HG03025 (cell line): Measurements from ENCODE around the gene SSPN.
"Not testable (repeated sequence)": the region's sequence is repeated elsewhere in the genome, so short reads cannot be mapped to it uniquely, and the experiment has no call there.

ENCODE experiments used
- ATAC-seq: cut with Tn5 transposase; IDR thresholded peaks from one replicate; pipeline ENCODE4 v1.9.1; 2021; ENCODE audit warnings: mild to moderate bottlenecking, moderate library complexity; ENCODE audit not compliant: unreplicated experiment, low FRiP score

SSPN gene

DNA sequence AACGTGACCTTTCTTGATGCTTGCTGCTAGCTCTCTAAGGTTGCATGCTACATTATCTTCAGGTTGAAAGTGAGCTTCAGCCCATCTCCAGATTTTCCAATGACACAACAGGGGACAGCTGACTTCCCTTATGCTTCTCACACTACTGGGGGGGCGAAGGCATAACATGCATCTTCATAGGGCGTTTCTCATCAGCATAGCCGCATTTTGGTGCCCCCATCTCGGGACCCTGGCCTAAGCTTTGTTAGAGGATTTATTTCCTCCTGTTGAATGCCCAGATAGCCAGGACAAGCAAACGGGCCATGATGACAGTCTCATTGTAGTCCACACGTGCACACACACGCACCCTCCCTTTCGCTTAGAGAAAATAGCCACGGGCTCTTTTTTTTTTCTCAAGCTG lies 30.7 kb downstream of the SSPN start:
- ATAC-seq, result no peak

DNA sequence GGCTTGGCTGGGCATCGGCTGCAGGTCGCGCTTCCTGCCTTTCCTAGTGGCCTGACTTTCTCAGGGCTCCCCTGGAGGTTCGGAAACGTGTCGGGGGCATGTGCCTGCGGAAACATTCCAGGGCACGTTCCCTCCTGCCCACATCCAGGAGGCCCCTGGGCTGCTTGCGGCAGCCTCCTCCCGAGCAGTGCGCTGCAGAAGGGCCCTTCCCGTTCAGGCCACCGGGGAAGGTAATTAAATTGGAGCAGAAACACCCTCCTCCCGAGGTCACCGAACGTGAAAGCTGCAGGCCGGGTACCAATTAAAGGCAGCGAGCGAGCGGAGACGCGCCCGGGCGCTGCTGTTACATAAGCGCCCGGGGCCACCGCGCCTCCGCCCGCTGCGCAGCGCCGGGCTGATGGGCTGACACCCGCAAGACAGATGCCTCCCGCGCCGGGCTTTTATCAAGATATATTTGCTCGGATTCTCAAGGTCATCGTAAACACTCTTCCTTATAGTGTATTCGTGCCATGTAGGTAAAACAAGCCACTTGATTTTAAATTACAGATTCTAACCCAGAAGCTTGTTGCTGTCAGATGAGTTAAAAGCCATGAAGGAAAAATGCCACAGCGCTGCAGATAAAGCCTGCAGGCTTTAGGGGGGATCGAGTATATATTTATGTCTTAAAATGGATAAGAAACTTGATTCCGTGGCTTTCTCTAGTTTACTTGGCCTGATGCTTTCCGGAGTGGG lies 31.4 kb downstream of the SSPN start:
- ATAC-seq, result no peak

- no peak for ATAC-seq
Measured at GRCh38 chr12:26227361-26227745, 32.0 kb downstream of the SSPN start.

DNA sequence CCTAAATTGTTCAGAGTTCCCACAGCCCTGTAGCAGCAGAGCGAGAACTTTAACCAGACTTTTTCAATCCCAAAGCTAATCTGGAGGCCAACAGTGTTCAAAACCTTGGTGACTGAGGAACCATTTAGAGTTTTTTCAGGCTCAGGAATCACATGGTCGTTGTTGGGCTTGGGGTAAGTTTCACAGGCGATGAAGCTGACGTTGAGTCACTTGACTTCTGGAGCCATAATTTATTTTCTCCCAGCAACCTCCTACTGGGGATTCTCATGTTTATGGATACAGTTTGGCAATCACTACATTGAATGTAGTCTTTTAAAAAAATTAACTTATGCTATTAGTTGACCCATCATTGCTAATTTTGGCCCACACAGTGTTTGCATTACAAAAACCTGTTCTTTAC lies 34.5 kb downstream of the SSPN start:
- no peak for ATAC-seq

- no peak for ATAC-seq
Measured at GRCh38 chr12:26231470-26231869, 36.1 kb downstream of the SSPN start.

- no peak for ATAC-seq
Measured at GRCh38 chr12:26231921-26232320, 36.5 kb downstream of the SSPN start.

DNA sequence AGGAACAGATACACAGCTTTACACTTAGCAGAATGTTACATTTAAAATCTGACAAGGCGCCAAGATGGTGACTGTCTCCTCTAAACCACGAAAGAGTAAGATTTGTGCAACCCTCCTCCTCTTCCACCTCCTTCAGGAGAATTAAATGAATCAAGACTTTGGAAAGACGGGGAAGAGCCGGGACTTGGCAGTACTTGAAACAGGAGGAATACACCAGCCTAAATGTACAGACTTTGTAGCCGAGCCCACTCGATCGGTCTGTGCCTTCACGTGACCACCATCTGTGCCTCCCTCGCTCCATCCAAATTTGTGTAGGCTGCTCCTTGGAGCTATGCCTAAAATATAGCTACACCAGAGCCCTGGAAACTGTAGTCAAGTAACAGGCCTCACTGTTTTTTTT lies 38.3 kb downstream of the SSPN start:
- no peak for ATAC-seq

- ATAC-seq, result not testable (repeated sequence)
Measured at GRCh38 chr12:26235465-26235864, 40.1 kb downstream of the SSPN start.

DNA sequence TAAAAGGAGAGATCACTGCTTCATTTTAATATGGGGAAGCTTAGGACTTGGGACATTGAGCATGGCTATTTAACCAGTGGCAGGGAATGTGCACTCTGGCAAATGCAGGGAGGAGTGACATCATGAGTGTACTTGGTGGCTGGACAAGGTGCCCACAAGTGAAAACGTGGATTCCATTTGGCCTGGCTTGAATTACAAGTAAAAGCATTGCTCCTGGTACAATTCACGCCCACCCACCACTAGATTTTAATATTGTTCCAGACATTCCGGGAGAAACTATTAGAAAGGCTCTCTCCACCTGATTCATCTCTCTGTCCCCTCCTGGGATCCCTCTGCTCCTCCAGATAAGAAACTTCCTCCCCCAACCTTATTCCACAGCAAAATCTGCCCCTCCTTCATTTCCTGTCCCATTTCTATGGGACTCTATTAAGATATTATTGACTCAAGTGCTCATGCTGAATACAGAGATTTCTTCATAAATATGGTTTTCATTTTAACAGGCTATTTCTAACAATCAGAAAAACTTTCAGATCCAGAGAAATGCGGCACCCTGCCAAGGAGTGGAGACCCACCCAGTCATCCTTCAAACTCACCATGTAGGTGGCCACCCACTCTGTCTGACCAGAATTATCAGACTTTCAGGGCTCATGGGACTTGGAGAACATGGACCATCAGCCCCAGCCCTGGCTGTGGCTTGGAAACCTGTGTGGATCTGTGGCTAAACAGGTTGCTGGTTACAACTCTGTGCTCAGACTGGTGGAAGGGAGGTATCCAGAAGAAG lies 43.2 kb downstream of the SSPN start:
- no peak for ATAC-seq

- ATAC-seq, result no peak
Measured at GRCh38 chr12:26239122-26239851, 43.9 kb downstream of the SSPN start.

- no peak for ATAC-seq
Measured at GRCh38 chr12:26239852-26240815, 44.8 kb downstream of the SSPN start.

DNA sequence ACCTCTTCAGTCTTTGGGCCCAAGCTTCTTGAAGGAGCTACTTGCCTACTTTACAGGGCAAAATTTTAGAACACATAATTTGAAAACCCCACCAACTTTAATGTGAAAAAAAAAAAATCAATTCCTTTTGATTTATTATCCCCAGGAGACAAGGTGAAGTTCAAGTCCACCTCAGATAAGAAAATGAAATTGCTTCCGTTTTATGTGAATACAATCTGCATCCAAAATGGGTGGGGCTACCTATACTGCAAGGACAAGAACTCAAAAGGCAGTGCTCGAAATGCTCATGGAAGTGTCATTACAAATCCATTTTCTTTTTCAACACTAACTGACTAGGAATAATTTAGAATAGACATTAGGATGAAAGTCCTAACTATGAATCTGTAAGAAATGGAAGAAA lies 45.7 kb downstream of the SSPN start:
- no peak for ATAC-seq

- no peak for ATAC-seq
Measured at GRCh38 chr12:26242683-26243082, 47.3 kb downstream of the SSPN start.

DNA sequence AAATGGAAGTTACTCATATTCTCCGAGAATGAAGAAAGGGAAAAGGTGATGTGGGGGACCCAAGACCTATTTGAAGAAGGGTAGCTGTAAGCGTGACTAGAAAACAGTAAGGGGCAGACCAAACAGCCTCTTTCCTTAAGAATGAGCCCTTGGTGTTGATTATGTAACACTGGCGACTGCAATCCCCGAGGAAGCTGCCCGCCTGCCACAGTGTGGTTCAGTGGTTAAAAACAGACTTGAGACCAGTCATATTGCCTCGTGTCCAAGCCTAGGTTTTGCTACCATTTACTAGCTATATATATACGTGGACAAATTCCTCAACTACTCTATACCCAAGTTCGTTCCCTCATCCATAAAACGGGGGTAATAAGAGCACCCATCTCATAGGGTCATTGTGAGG lies 49.1 kb downstream of the SSPN start:
- ATAC-seq, result no peak

GRCh38 chr12:26245175-26245942 lies 50.0 kb downstream of the SSPN start:
- no peak for ATAC-seq

GRCh38 chr12:26246483-26247164 lies 51.3 kb downstream of the SSPN start:
- ATAC-seq, result no peak

- no peak for ATAC-seq
Measured at GRCh38 chr12:26247873-26248272, 52.5 kb downstream of the SSPN start.

- ATAC-seq, result no peak
Measured at GRCh38 chr12:26250801-26251200, 55.4 kb downstream of the SSPN start.

- ATAC-seq, result no peak
Measured at GRCh38 chr12:26251600-26251999, 56.2 kb downstream of the SSPN start.
